COLO829 (cell line): Measurements from ENCODE around the gene OR10H1.
"Not testable (repeated sequence)": the region's sequence is repeated elsewhere in the genome, so short reads cannot be mapped to it uniquely, and the experiment has no call there.

Experiments
- DNase-seq: peaks from one replicate; pipeline ENCODE4 v3.0.0; 2012; ENCODE audit warnings: low spot score

The OR10H1 gene

GRCh38 chr19:15774159-15774558, 41.3 kb downstream of the OR10H1 start:
- not testable (repeated sequence) for DNase-seq

- no peak for DNase-seq
These were observed 45.9 kb downstream of the OR10H1 start for GRCh38 chr19:15769586-15769985.

GRCh38 chr19:15759962-15760565, 55.4 kb downstream of the OR10H1 start:
- DNase-seq, result no peak

- no peak for DNase-seq
These were observed 57.1 kb downstream of the OR10H1 start for GRCh38 chr19:15758379-15758778.
